HFF-Myc (cell line): ENCODE data around the gene BHMT.
A peak's percentile ranks its signal among the peaks of the same experiment; 100 is the strongest.

Experiments
- DNase-seq: peaks from one replicate; pipeline ENCODE4 v3.0.0-alpha.2; 2011; ENCODE audit warnings: low read depth; ENCODE audit errors: extremely low read depth
- H3K4me3 ChIP-seq: replicated peaks from 2 replicates; pipeline ENCODE4 v1.5.1; 2011; ENCODE audit warnings: low read depth, mild to moderate bottlenecking, control low read depth, low read length
- TF ChIP-seq, protein P1 (sequence below): IDR thresholded peaks from 2 replicates; pipeline ENCODE4 v1.5.1; 2012; ENCODE audit warnings: mild to moderate bottlenecking, low read depth, low read length, control low read depth; ENCODE audit errors: missing control alignments

The BHMT gene, protein sequence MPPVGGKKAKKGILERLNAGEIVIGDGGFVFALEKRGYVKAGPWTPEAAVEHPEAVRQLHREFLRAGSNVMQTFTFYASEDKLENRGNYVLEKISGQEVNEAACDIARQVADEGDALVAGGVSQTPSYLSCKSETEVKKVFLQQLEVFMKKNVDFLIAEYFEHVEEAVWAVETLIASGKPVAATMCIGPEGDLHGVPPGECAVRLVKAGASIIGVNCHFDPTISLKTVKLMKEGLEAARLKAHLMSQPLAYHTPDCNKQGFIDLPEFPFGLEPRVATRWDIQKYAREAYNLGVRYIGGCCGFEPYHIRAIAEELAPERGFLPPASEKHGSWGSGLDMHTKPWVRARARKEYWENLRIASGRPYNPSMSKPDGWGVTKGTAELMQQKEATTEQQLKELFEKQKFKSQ

GRCh38 chr5:79111387-79111959 is at the start of gene BHMT:
Gene BHMT (plus strand): TSS chr5:79111809. CDS start chr5:79111886, 77 bp downstream.
- H3K4me3 ChIP-seq: no peak within 1 kb of the TSS
- no peak for DNase-seq

GRCh38 chr5:79062436-79062835 is 49.2 kb upstream of the BHMT start:
- H3K4me3 ChIP-seq: no peak overlapping the region
- TF ChIP-seq, protein P1, sequence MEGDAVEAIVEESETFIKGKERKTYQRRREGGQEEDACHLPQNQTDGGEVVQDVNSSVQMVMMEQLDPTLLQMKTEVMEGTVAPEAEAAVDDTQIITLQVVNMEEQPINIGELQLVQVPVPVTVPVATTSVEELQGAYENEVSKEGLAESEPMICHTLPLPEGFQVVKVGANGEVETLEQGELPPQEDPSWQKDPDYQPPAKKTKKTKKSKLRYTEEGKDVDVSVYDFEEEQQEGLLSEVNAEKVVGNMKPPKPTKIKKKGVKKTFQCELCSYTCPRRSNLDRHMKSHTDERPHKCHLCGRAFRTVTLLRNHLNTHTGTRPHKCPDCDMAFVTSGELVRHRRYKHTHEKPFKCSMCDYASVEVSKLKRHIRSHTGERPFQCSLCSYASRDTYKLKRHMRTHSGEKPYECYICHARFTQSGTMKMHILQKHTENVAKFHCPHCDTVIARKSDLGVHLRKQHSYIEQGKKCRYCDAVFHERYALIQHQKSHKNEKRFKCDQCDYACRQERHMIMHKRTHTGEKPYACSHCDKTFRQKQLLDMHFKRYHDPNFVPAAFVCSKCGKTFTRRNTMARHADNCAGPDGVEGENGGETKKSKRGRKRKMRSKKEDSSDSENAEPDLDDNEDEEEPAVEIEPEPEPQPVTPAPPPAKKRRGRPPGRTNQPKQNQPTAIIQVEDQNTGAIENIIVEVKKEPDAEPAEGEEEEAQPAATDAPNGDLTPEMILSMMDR: no peak
- no peak for DNase-seq

More at GRCh38 chr5:79111387-79111959, at the start of gene BHMT:
- TF ChIP-seq, protein P1: no peak

DNA sequence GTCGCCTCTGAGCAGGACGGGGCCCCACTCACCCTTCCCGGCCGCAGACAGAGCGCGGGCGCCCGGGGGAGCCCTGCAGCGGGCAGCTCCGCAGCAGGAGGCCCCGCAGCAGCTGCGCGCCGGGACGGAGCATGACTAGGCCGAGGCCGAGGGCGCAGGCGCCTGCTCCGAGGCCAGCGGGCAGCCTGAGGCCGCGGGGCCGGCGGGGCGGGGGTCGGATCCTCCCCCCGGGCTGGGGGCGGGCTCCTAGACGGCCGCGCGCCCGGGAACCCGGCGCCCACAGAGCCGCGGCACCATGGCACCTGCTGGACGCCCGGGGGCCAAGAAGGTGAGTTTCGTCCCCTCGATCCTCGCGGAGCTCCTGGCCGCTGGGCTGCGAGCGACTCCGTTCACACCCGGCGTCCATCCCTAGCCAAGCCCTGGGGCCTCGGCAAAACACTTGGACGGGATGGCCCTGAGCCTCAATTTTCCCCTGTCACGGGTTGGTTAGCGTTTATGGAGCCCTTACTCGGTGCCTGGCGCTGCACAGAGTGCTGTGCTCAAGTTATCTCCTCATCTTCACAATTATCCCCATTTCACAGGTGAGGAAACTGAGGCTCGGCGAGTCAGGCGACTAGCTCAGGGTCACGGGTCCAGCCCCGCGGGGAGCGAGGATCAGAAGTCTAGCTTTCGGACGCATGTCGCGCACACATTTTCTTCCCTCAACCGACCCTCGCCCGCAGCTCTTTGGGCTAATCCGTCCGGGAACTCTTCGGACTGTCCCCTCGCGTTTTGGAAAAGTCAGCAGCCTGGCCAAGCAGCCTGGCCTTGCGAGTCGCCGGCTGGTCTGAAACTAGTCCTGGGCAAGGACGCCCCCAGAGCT is 41.9 kb upstream of the BHMT start, which contains the start of the genes BHMT2 and DMGDH:
TSS of gene BHMT2 (plus strand) at position 280 of the 862 bp plus-strand sequence. CDS start at position 296, 16 bp downstream.
TSS of gene DMGDH (minus strand) at position 187 of the 862 bp plus-strand sequence. CDS start at position 133, 54 bp downstream.
- TF ChIP-seq, protein P1: no peak
- no peak for DNase-seq
- peak within 1 kb of the TSS; percentile 21 for H3K4me3 ChIP-seq

DNA sequence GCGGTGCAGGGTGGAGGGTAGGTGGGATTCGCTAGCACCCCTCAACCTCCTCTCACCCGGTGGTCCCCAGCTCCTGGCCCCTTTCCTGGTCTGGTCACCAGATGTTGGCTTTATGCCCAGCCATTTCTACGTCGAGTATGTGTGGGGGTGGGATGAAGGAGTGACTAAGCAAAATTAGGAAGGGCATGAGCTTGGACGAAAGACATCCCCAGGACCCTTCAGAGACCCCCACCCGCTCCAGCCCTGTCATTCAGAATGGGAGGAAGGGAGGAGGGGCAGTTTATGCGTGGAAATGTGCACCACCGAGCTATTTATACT is 41.3 kb upstream of the BHMT start:
- TF ChIP-seq, protein P1: no peak
- peak overlapping the region; percentile 21 for H3K4me3 ChIP-seq
- DNase-seq: peak; percentile 29

DNA sequence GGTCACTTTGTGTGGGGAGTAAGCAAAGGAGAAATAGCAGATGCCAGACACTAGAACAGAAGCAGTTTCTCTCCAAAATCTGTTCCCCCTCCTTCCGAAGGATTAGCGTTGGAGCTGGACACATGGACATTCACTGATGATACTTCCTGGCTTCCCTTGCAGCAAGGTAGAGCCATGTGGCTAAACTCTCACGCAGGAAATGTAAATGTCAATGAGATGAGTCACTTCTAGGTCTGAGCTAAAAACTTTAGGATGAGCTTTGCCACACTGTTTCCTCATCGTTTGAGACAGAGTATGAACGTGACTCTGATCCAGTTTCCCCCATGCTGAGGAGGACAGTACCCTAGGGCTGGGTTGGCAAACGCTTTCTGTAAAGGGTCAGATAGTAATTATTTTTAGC is 37.0 kb upstream of the BHMT start:
- peak; percentile 45 for DNase-seq
- H3K4me3 ChIP-seq: no peak overlapping the region
- TF ChIP-seq, protein P1: no peak

- H3K4me3 ChIP-seq: no peak overlapping the region
- TF ChIP-seq, protein P1: no peak
- DNase-seq: no peak
These were observed 35.8 kb upstream of the BHMT start for GRCh38 chr5:79075646-79076426.
